Gastrocnemius medialis (tissue), 4 donors: ENCODE data around the gene PTPRM.

Source experiments
- CTCF ChIP-seq, 5 experiments: fragments of 450-650 bp in 3 of 5; fragments of 200-600 bp in 2 of 5; sonication (generic) in 2 of 5; IDR thresholded peaks in 4 of 5; conservative IDR thresholded peaks in 1 of 5; 1 replicate in 4 of 5; 2 replicates in 1 of 5; pipeline ENCODE4 v1.5.1; 2016 to 2019; ENCODE audit warnings: antibody characterized with exemption in 5 of 5, mild to moderate bottlenecking in 3 of 5, moderate library complexity in 3 of 5
- POLR2A ChIP-seq, 2 donors: fragments of 450-650 bp; IDR thresholded peaks; one replicate each; pipeline ENCODE4 v1.6.1; 2017; ENCODE audit warnings: antibody characterized with exemption in 2 of 2, mild to moderate bottlenecking in 2 of 2, moderate library complexity in 2 of 2

- TF ChIP-seq CTCF (IDR thresholded peaks at IDR 0.05 in 4 of 5, conservative IDR thresholded peaks at IDR 0.05 in 1 of 5) (no peak), POLR2A (IDR thresholded peaks at IDR 0.05) (no peak)
Measured at GRCh38 chr18:8283891-8284585, 716.9 kb downstream of the PTPRM start.
